ENCODE data around the gene MTHFSD.

GRCh38 chr16:86590501-86591144, 35.6 kb upstream of the MTHFSD start:
- no peak for TF ChIP-seq CTCF (optimal IDR thresholded peaks at IDR 0.05 in 1 of 3, IDR thresholded peaks at IDR 0.05 in 1 of 3, conservative IDR thresholded peaks at IDR 0.05 in 1 of 3; ENCODE audit: extremely low read depth in 1 of 3, insufficient read depth in 2 of 3, low read length in 3 of 3)
- no peak for TF ChIP-seq EZH2 (IDR thresholded peaks at IDR 0.05; ENCODE audit: low read length)
